Vagina (tissue), 2 donors: Measurements from ENCODE around the gene PDE1C. TPM values are rescaled to one million over a fixed set of nuclear protein-coding genes. Genes with fewer than 3 reads are reported as not detected.

Experiments
- DNase-seq, 2 donors: peaks; one replicate each; pipeline ENCODE4 v3.0.0-alpha.2; 2017; ENCODE audit errors: extremely low spot score in 2 of 2
- H3K27ac ChIP-seq: fragments of 200-600 bp; sonication (generic); one replicate; pipeline ENCODE4 v1.5.1; 2019
- H3K27me3 ChIP-seq: fragments of 200-600 bp; sonication (generic); one replicate; pipeline ENCODE4 v1.5.1; 2019
- H3K36me3 ChIP-seq, 2 donors: fragments of 200-600 bp; sonication (generic); one replicate each; pipeline ENCODE4 v1.5.1; 2017 to 2019
- H3K4me1 ChIP-seq: fragments of 200-600 bp; sonication (generic); one replicate; pipeline ENCODE4 v1.5.1; 2019
- H3K4me3 ChIP-seq, 2 donors: fragments of 200-600 bp; sonication (generic); 1 replicate in 1 of 2; 2 replicates in 1 of 2; pipeline ENCODE4 v1.5.1; 2016 to 2019
- H3K9me3 ChIP-seq: fragments of 200-600 bp; sonication (generic); one replicate; pipeline ENCODE4 v1.5.1; 2019
- CTCF ChIP-seq, 3 experiments: fragments of 450-650 bp in 2 of 3; fragments of 200-600 bp in 1 of 3; sonication (generic) in 1 of 3; IDR thresholded peaks; one replicate each; pipeline ENCODE4 v1.5.1; 2017 to 2019; ENCODE audit warnings: antibody characterized with exemption in 3 of 3, mild to moderate bottlenecking in 2 of 3, moderate library complexity in 2 of 3
- POLR2A ChIP-seq, 2 donors: fragments of 450-650 bp; IDR thresholded peaks; one replicate each; pipeline ENCODE4 v1.6.1; 2017; ENCODE audit warnings: antibody characterized with exemption in 2 of 2, mild to moderate bottlenecking in 2 of 2, moderate library complexity in 2 of 2
- POLR2AphosphoS5 ChIP-seq, 2 donors: sonication (generic); formaldehyde crosslinking; IDR thresholded peaks; one replicate each; pipeline ENCODE4 v1.9.0; 2017; ENCODE audit warnings: antibody characterized with exemption in 2 of 2, mild to moderate bottlenecking in 2 of 2, low read depth in 1 of 2; ENCODE audit not compliant: insufficient read depth in 1 of 2
- intact Hi-C: fragments of 100-400 bp; cut with DNase I; formaldehyde crosslinking; loops from one replicate; pipeline ENCODE4 v1.15.1; 2023
- total RNA-seq: library from RNA; depleted of rRNA; stranded (reverse); fragments of >200 nt; gene quantifications from one replicate; pipeline ENCODE4 v1.2.3, GENCODE V29; 2016

The PDE1C gene
- total RNA-seq, 1 donor from 2014 or later = 19.2 TPM

- TF ChIP-seq POLR2AphosphoS5 (IDR thresholded peaks at IDR 0.05; ENCODE audit: insufficient read depth in 1 of 2, low read depth in 1 of 2) (no peak), POLR2A (IDR thresholded peaks at IDR 0.05) (no peak), CTCF (IDR thresholded peaks at IDR 0.05) (no peak)
- no peaks in the 10 kb centered on the region for H3K27me3 ChIP-seq
- intact Hi-C loops = no loop called here
- H3K27ac ChIP-seq = no peak overlapping the region
- no peak for DNase-seq
- no peaks in the 10 kb centered on the region for H3K9me3 ChIP-seq
- H3K4me3 ChIP-seq = no peak overlapping the region
- no peaks in the 10 kb centered on the region for H3K4me1 ChIP-seq
- H3K36me3 ChIP-seq = no peaks in the 10 kb centered on the region
Measured at GRCh38 chr7:31853380-31853779, 216.8 kb downstream of the PDE1C start.

GRCh38 chr7:31852462-31852861, 217.7 kb downstream of the PDE1C start:
- no peaks in the 10 kb centered on the region for H3K4me1 ChIP-seq
- no peak overlapping the region for H3K4me3 ChIP-seq
- TF ChIP-seq POLR2AphosphoS5 (IDR thresholded peaks at IDR 0.05; ENCODE audit: insufficient read depth in 1 of 2, low read depth in 1 of 2) (no peak), CTCF (IDR thresholded peaks at IDR 0.05) (no peak), POLR2A (IDR thresholded peaks at IDR 0.05) (no peak)
- no peaks in the 10 kb centered on the region for H3K9me3 ChIP-seq
- no peaks in the 10 kb centered on the region for H3K27me3 ChIP-seq
- H3K27ac ChIP-seq = no peak overlapping the region
- no peaks in the 10 kb centered on the region for H3K36me3 ChIP-seq
- no peak for DNase-seq
- intact Hi-C loops = no loop called here

- TF ChIP-seq POLR2AphosphoS5 (IDR thresholded peaks at IDR 0.05; ENCODE audit: insufficient read depth in 1 of 2, low read depth in 1 of 2) = no peak
- no peak for TF ChIP-seq CTCF (IDR thresholded peaks at IDR 0.05)
- TF ChIP-seq POLR2A (IDR thresholded peaks at IDR 0.05) = no peak
- intact Hi-C loops = no loop called here
- no peaks in the 10 kb centered on the region for H3K4me1 ChIP-seq
- DNase-seq = no peak
- no peaks in the 10 kb centered on the region for H3K9me3 ChIP-seq
- no peaks in the 10 kb centered on the region for H3K36me3 ChIP-seq
- no peak overlapping the region for H3K4me3 ChIP-seq
- no peaks in the 10 kb centered on the region for H3K27me3 ChIP-seq
- no peak overlapping the region for H3K27ac ChIP-seq
Measured at GRCh38 chr7:31851119-31851518, 219.1 kb downstream of the PDE1C start.

- Histone ChIP-seq H3K27me3 (no peaks in the 10 kb centered on the region), H3K4me1 (no peaks in the 10 kb centered on the region), H3K4me3 (no peak overlapping the region), H3K27ac (no peak overlapping the region), H3K9me3 (no peaks in the 10 kb centered on the region), H3K36me3 (no peaks in the 10 kb centered on the region)
- TF ChIP-seq CTCF (IDR thresholded peaks at IDR 0.05) (no peak), POLR2AphosphoS5 (IDR thresholded peaks at IDR 0.05; ENCODE audit: insufficient read depth in 1 of 2, low read depth in 1 of 2) (no peak), POLR2A (IDR thresholded peaks at IDR 0.05) (no peak)
- no peak for DNase-seq
- intact Hi-C loops = no loop called here
Measured at GRCh38 chr7:31850601-31851000, 219.6 kb downstream of the PDE1C start.

- Histone ChIP-seq H3K4me1 (no peaks in the 10 kb centered on the region), H3K4me3 (no peak overlapping the region), H3K9me3 (no peaks in the 10 kb centered on the region), H3K27ac (no peak overlapping the region), H3K36me3 (no peaks in the 10 kb centered on the region), H3K27me3 (no peaks in the 10 kb centered on the region)
- TF ChIP-seq CTCF (IDR thresholded peaks at IDR 0.05) = no peak
- TF ChIP-seq POLR2A (IDR thresholded peaks at IDR 0.05) = no peak
- TF ChIP-seq POLR2AphosphoS5 (IDR thresholded peaks at IDR 0.05; ENCODE audit: insufficient read depth in 1 of 2, low read depth in 1 of 2) = no peak
- DNase-seq = no peak
- intact Hi-C loops = no loop called here
Measured at GRCh38 chr7:31850066-31850465, 220.1 kb downstream of the PDE1C start.
